Measurements from ENCODE around the gene DCAF11.

- TF ChIP-seq POLR2A (IDR thresholded peaks at IDR 0.05; ENCODE audit: low read depth, low read length) (no peak), POLR2AphosphoS5 (IDR thresholded peaks at IDR 0.05; ENCODE audit: low read depth, low read length) (peak; percentile 79; the same call in 1 of the 2 replicates), POU2F2 (IDR thresholded peaks at IDR 0.05; ENCODE audit: low read depth, low read length) (no peak), SPI1 (IDR thresholded peaks at IDR 0.05; ENCODE audit: low read depth, low read length) (no peak)
Measured at GRCh38 chr14:24167469-24168114, 53.0 kb downstream of the DCAF11 start.
